Panc1 (cell line): ENCODE results near the gene AHCTF1. TPM values are rescaled to one million over a fixed set of nuclear protein-coding genes. Genes with fewer than 3 reads are reported as not detected.
"Not testable (repeated sequence)": the region's sequence is repeated elsewhere in the genome, so short reads cannot be mapped to it uniquely, and the experiment has no call there.

Source experiments
- ATAC-seq: fragments of 200-7000 bp; cut with Tn5 transposase; 2 replicates; pipeline ENCODE4 v1.9.1; 2020; ENCODE audit warnings: mild to moderate bottlenecking, moderate library complexity
- BruUV-seq: library from RNA; stranded (reverse); fragments of 400-500 nt; replicated peaks from 2 replicates; lab custom pipeline; 2021; lab: Mats Ljungman, UMichigan
- CTCF ChIA-PET: fragments of 300-600 bp; sonication (Branson Sonifier 250); formaldehyde crosslinking; loops from one replicate; lab custom pipeline; 2022; ENCODE audit warnings: antibody characterized with exemption; lab: Charles Lee
- POLR2A ChIA-PET: fragments of 300-600 bp; sonication (Branson Sonifier 250); formaldehyde crosslinking; loops from one replicate; lab custom pipeline; 2022; ENCODE audit warnings: antibody characterized with exemption; lab: Charles Lee
- DNase-seq: peaks from one replicate; pipeline ENCODE4 v3.0.0-alpha.2; 2010; ENCODE audit warnings: low read depth, low spot score
- H3K27ac ChIP-seq: 2 replicates; pipeline ENCODE4 v1.5.1; 2011; ENCODE audit warnings: mild to moderate bottlenecking, low read length, inconsistent platforms
- H3K27me3 ChIP-seq: fragments of 200-500 bp; sonication (Bioruptor generic); 2 replicates; pipeline ENCODE4 v1.6.0; 2014; ENCODE audit warnings: low read length, inconsistent platforms; ENCODE audit not compliant: control insufficient read depth, insufficient read depth
- H3K36me3 ChIP-seq: fragments of 200-500 bp; sonication (Bioruptor generic); 2 replicates; pipeline ENCODE4 v1.5.1; 2014; ENCODE audit warnings: inconsistent platforms, mild to moderate bottlenecking, low read length, moderate library complexity; ENCODE audit not compliant: control insufficient read depth, insufficient read depth
- H3K4me1 ChIP-seq: 2 replicates; pipeline ENCODE4 v1.5.1; 2011; ENCODE audit warnings: inconsistent platforms, mild to moderate bottlenecking, low read length, moderate library complexity; ENCODE audit not compliant: control insufficient read depth, insufficient read depth
- H3K4me3 ChIP-seq, 2 experiments: 2 replicates each; pipeline ENCODE4 v1.5.1; 2011 to 2012; ENCODE audit warnings: low read depth in 2 of 2, low read length in 2 of 2, mild to moderate bottlenecking in 2 of 2, inconsistent platforms in 1 of 2, moderate library complexity in 1 of 2
- H3K9me3 ChIP-seq: fragments of 200-500 bp; sonication (Bioruptor generic); 2 replicates; pipeline ENCODE4 v1.5.1; 2014; ENCODE audit warnings: low read depth, mild to moderate bottlenecking, inconsistent platforms, low read length, moderate library complexity; ENCODE audit not compliant: control insufficient read depth, insufficient read depth
- CTCF ChIP-seq: fragments of 450-650 bp; IDR thresholded peaks from 2 replicates; pipeline ENCODE4 v1.5.1; 2017; ENCODE audit warnings: mild to moderate bottlenecking
- POLR2AphosphoS5 ChIP-seq: IDR thresholded peaks from 2 replicates; pipeline ENCODE4 v1.6.1; 2012; ENCODE audit warnings: mild to moderate bottlenecking, low read depth, low read length, moderate library complexity
- REST ChIP-seq, 2 experiments: IDR thresholded peaks; 2 replicates each; pipeline ENCODE4 v1.6.1; 2011 to 2012; ENCODE audit warnings: low read depth in 2 of 2, control low read depth in 1 of 2, low read length in 1 of 2, mild to moderate bottlenecking in 1 of 2, moderate library complexity in 1 of 2; ENCODE audit not compliant: insufficient read depth in 1 of 2
- SIN3A ChIP-seq: IDR thresholded peaks from 2 replicates; pipeline ENCODE4 v1.6.1; 2012; ENCODE audit warnings: low read depth, mild to moderate bottlenecking, low read length, moderate library complexity, borderline replicate concordance; ENCODE audit not compliant: insufficient read depth
- TCF7L2 ChIP-seq: IDR thresholded peaks from 2 replicates; pipeline ENCODE4 v1.6.1; 2011; ENCODE audit warnings: mild to moderate bottlenecking, low read depth, low read length, inconsistent platforms
- in situ Hi-C: cut with HindIII; loops from 2 replicates; pipeline ENCODE4 v1.10.0; 2016; ENCODE audit warnings: low sequenced_read_pairs, low pct_unique_long_range_greater_than_20kb
- intact Hi-C: fragments of 100-400 bp; cut with micrococcal nuclease; formaldehyde crosslinking; loops from one replicate; pipeline ENCODE4 v1.10.0; 2022; ENCODE audit not compliant: unreplicated experiment
- total RNA-seq: library from RNA; stranded (reverse); gene quantifications from one replicate; pipeline ENCODE4 v1.2.1, GENCODE V29; 2021; ENCODE audit not compliant: unreplicated experiment

The AHCTF1 gene
- total RNA-seq, 1 experiment from 2014 or later, result 49.9 TPM

GRCh38 chr1:246815693-246816270 is 116.0 kb downstream of the AHCTF1 start:
- CTCF ChIA-PET, result no interaction called here
- no TSS peak for BruUV-seq
- POLR2A ChIA-PET, result no interaction called here
- no peaks in the 10 kb centered on the region for H3K4me1 ChIP-seq
- in situ Hi-C loops, result no loop called here
- H3K36me3 ChIP-seq, result no peaks in the 10 kb centered on the region
- DNase-seq (no peak), ATAC-seq (no peak)
- no peak overlapping the region for H3K27ac ChIP-seq
- intact Hi-C loops, result no loop called here
- peaks cover 2% of the 10 kb centered on the region; the same call in 1 of the 2 replicates for H3K27me3 ChIP-seq
- H3K4me3 ChIP-seq, result no peak overlapping the region
- TF ChIP-seq REST (IDR thresholded peaks at IDR 0.05; ENCODE audit: insufficient read depth in 1 of 2, low read depth in 2 of 2, low read length in 1 of 2) (no peak), SIN3A (no peak), TCF7L2 (no peak), CTCF (no peak), POLR2AphosphoS5 (no peak)
- H3K9me3 ChIP-seq, result no peaks in the 10 kb centered on the region

GRCh38 chr1:246814890-246815289 is 116.9 kb downstream of the AHCTF1 start:
- peaks cover 2% of the 10 kb centered on the region; the same call in 1 of the 2 replicates for H3K27me3 ChIP-seq
- POLR2A ChIA-PET, result interaction anchor here (0.5 kb wide), 1 partner anchor 29 kb away, joined by 3 read pairs; no protein-coding TSS in a partner anchor

GRCh38 chr1:246813325-246813724 is 118.4 kb downstream of the AHCTF1 start:
- POLR2A ChIA-PET, result interaction anchor here (0.7 kb wide), 1 partner anchor 64 kb away, joined by 9 read pairs; no protein-coding TSS in a partner anchor
- DNase-seq, BruUV-seq, in situ Hi-C loops, H3K36me3 ChIP-seq, H3K4me1 ChIP-seq, H3K27me3 ChIP-seq, CTCF ChIA-PET, intact Hi-C loops, H3K27ac ChIP-seq, ATAC-seq, H3K4me3 ChIP-seq, H3K9me3 ChIP-seq: not testable (repeated sequence)

More at GRCh38 chr1:246814890-246815289, 116.9 kb downstream of the AHCTF1 start:
- intact Hi-C loops (no loop called here), in situ Hi-C loops (no loop called here)
- ATAC-seq, result no peak
- Histone ChIP-seq H3K27ac (no peak overlapping the region), H3K4me1 (no peaks in the 10 kb centered on the region), H3K36me3 (no peaks in the 10 kb centered on the region), H3K9me3 (no peaks in the 10 kb centered on the region), H3K4me3 (no peak overlapping the region)
- CTCF ChIA-PET, result interaction anchor here (0.7 kb wide), 1 partner anchor 321 kb away, joined by 4 read pairs; no protein-coding TSS in a partner anchor
- no peak for TF ChIP-seq POLR2AphosphoS5
- no peak for TF ChIP-seq SIN3A
- no TSS peak for BruUV-seq
- no peak for DNase-seq
